ENCODE data around the gene ADAD2.

Gene ADAD2

GRCh38 chr16:84190731-84191388 lies at the start of gene ADAD2:
Gene ADAD2, plus strand, starts transcription at chr16:84191157. Its CDS starts 74 bp downstream, at chr16:84191231.
- DNase-seq (ENCODE audit: low read depth in 2 of 2) = no peak

DNA sequence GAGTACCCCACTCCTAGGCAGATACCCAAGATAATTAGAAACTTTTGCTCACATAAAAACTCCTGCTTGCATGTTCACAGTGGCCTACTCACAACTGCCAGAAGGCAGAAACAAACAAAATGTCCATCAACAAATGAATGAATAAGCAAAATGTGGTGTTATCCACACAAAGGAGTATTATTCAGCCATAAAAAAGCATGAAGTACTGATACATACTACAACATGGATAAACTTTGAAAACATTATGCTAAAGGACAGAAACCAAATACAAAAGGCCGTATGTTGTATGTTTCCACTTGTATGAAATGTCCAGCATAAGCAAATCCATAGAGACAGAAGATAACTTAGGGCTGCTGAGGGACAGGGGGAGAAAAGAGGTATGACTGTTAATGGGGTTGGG lies 47.9 kb upstream of the ADAD2 start:
- DNase-seq (ENCODE audit: low read depth in 2 of 2) = no peak

GRCh38 chr16:84143784-84144199 lies 47.2 kb upstream of the ADAD2 start:
- no peak for DNase-seq (ENCODE audit: low read depth in 2 of 2)

DNA sequence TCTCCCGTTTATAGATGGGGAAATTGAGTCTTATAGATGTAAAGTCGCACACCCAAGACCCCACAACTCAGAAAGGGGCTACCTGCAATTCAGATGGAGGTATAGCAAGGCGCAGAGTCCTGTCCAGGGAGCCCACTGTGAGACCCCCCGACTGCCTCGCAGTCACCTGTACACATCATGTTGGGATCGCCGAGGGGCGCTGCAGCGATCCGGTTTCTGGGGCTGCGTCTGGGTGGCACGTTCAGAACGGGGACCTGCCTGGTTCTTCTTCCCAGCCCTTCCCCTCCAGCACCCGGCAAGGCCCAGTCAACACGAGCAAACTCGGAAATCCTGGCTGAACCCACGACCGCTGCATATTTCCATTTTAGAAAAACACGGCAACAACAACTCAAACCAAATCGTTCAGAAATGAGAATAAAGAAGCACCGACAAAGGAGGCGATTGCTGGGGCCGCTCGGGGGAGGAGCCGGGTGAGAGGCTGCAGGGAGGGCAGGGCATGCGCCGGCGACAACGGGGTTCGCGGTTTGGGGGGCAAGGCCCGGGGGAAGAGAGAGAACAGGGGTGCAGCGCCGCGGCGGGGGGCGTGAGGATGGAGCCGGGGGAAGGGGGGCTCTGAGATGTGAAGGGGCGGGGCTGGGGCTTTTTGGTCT lies 46.6 kb upstream of the ADAD2 start:
- no peak for DNase-seq (ENCODE audit: low read depth in 2 of 2)

DNA sequence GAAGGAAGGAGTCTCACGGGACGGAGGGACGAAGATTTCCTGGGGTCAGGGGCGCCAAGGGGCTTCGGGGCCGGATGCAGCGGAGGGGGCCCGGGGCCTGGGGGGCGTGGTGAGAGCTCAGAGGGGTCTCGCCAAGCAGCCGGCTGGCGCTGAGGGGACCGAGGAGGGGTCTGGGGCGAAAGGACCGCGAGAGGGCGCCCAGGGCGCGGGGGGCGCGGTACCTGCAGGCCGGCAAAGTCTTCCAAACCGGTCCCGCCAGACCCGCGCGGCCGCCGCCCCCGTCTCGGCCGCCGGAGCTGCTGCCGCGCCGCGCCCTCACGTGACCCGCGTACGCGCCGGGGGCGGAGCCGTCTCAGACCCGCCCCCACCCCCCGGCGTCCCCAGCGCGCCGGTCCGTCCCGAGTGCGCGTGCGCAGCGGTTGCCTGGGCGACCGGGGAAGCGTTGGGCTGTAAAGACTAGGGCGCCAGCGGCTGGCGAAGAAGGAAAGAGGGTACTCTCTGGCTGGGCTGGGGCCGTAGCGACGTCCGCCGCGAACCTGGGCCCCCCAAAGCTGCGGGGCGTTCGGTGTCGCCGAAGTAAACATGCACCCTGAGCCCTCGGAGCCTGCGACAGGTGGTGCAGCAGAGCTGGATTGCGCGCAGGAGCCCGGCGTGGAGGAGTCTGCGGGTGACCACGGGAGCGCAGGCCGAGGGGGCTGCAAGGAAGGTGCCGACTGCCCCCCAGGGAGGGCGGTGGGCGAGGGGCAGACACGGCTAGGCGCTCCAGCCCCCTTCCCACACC lies 45.9 kb upstream of the ADAD2 start, which contains the start of the genes DNAAF1 and HSDL1:
Gene DNAAF1, plus strand, starts transcription at position 450 of the 781 bp plus-strand sequence. Its CDS starts 133 bp downstream, at position 583.
Gene HSDL1, minus strand, starts transcription at position 319 of the 781 bp plus-strand sequence. CDS start 13,856 bp downstream, outside the sequence.
- DNase-seq (ENCODE audit: low read depth in 2 of 2) = peak; percentile 64

DNA sequence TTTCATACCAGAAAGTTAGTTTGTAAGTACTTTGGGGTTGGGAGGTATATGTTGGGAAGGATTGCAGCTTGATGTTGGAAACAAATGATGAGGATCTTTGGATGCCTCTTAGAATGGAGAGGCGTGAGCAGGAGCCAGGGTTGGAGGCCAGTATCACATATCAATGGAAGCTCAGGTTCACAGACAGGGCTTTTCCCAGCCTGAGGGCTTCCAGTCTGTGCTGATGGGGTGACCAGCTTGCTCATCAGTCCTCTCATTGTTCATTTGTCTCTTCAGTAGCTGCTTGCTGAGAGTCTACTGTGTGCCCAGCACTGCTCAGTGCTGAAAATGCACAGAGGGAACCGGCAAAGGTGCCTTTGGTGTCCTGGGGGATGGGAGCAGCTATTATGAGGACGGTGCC lies 40.0 kb upstream of the ADAD2 start:
- no peak for DNase-seq (ENCODE audit: low read depth in 2 of 2)

GRCh38 chr16:84153660-84154214 lies 37.2 kb upstream of the ADAD2 start:
- no peak for DNase-seq (ENCODE audit: low read depth in 2 of 2)

- no peak for DNase-seq (ENCODE audit: low read depth in 2 of 2)
Observed at GRCh38 chr16:84155226-84155625, 35.7 kb upstream of the ADAD2 start.

DNA sequence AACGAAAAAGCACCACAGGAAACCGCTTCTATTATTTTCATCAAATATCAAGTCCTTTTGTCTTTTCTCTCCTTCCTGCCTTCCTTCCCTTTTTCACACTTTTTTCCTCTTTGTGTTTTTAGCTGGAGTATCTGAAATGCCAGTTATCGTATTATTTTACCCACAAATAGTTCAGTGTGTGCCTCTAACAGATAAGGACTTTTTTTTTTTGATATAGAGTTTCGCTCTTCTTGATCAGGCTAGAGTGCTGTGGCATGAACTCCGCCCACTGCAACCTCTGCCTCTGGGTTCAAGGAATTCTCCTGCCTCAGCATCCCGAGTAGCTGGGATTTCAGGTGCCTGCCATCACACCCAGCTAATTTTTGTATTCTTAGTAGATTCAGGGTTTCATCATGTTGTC lies 35.2 kb upstream of the ADAD2 start:
- no peak for DNase-seq (ENCODE audit: low read depth in 2 of 2)

GRCh38 chr16:84156342-84156784 lies 34.6 kb upstream of the ADAD2 start:
- DNase-seq (ENCODE audit: low read depth in 2 of 2) = no peak

GRCh38 chr16:84159007-84159406 lies 31.9 kb upstream of the ADAD2 start:
- no peak for DNase-seq (ENCODE audit: low read depth in 2 of 2)

GRCh38 chr16:84159800-84160199 lies 31.2 kb upstream of the ADAD2 start:
- no peak for DNase-seq (ENCODE audit: low read depth in 2 of 2)

DNA sequence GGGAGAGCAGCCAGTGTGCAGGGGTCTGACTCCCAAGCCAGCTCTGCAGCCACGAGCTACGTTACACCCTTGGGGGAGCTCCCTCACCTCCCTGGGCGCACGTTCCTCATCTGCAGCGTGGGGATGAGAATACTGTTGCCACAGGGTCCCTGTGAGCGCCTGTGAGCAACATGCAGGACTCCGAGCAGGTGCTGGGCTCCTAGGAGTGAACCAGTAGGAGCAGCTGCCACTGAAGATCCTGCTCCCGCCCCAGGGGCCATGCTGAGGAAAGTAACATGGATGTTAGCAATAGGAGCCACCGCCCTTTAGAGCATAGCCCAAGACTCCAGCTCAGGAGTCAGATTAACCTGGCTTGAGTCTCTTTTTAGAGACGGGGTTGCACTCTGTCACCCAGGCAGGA lies 29.9 kb upstream of the ADAD2 start:
- DNase-seq (ENCODE audit: low read depth in 2 of 2) = no peak

- no peak for DNase-seq (ENCODE audit: low read depth in 2 of 2)
Observed at GRCh38 chr16:84161801-84162200, 29.2 kb upstream of the ADAD2 start.

- DNase-seq (ENCODE audit: low read depth in 2 of 2) = no peak
Observed at GRCh38 chr16:84165746-84166145, 25.2 kb upstream of the ADAD2 start.

- no peak for DNase-seq (ENCODE audit: low read depth in 2 of 2)
Observed at GRCh38 chr16:84166796-84167695, 23.9 kb upstream of the ADAD2 start.

GRCh38 chr16:84169765-84170310 lies 21.1 kb upstream of the ADAD2 start:
- DNase-seq (ENCODE audit: low read depth in 2 of 2) = no peak

DNA sequence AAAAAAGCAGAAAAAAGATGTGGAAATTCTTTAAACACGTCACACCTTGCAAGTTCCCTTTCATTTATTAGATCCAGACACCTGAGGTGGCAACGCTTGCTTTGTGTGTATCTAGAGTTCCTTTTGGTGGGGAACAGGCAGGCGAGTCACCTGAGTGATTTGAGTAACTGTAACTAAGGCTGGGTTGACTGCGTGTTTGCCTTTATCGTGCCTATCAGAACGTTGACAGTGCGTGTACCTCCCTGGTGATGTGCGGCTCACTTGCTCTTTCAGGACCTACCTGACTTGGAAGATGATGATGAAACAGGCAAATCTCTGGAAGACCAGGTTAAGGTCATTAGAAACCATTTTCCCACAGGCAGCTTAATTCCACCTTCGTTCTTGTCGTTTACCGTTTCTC lies 16.6 kb upstream of the ADAD2 start:
- DNase-seq (ENCODE audit: low read depth in 2 of 2) = no peak

GRCh38 chr16:84175350-84176081 lies 15.4 kb upstream of the ADAD2 start:
- DNase-seq (ENCODE audit: low read depth in 2 of 2) = no peak

Measured in fibroblast of skin of left quadriceps (primary cell).